CD4-positive, alpha-beta T cell treated with Interleukin-21 for 1 hour (primary cell): ENCODE data around the gene CLEC18B.
"Not testable (repeated sequence)": the region's sequence is repeated elsewhere in the genome, so short reads cannot be mapped to it uniquely, and the experiment has no call there.

Source experiments
- DNase-seq: peaks from one replicate; pipeline ENCODE4 v3.0.0-alpha.2; 2020

CLEC18B gene

GRCh38 chr16:74420612-74421481 lies at the start of gene CLEC18B:
TSS of gene CLEC18B (minus strand) at chr16:74421478. CDS start at chr16:74421270, 208 bp downstream.
- not testable (repeated sequence) for DNase-seq

- DNase-seq, result no peak
Observed at GRCh38 chr16:74469946-74470478, 48.7 kb upstream of the CLEC18B start.

GRCh38 chr16:74468807-74469525 lies 47.7 kb upstream of the CLEC18B start:
- no peak for DNase-seq

GRCh38 chr16:74466872-74467271 lies 45.6 kb upstream of the CLEC18B start:
- peak; percentile 9 for DNase-seq

- no peak for DNase-seq
Observed at GRCh38 chr16:74465851-74466685, 44.8 kb upstream of the CLEC18B start.

GRCh38 chr16:74465281-74465680 lies 44.0 kb upstream of the CLEC18B start:
- no peak for DNase-seq

- no peak for DNase-seq
Observed at GRCh38 chr16:74463888-74464287, 42.6 kb upstream of the CLEC18B start.

- no peak for DNase-seq
Observed at GRCh38 chr16:74462361-74462760, 41.1 kb upstream of the CLEC18B start.

GRCh38 chr16:74461826-74462225 lies 40.5 kb upstream of the CLEC18B start:
- DNase-seq, result no peak

- DNase-seq, result no peak
Observed at GRCh38 chr16:74460542-74460941, 39.3 kb upstream of the CLEC18B start.

- no peak for DNase-seq
Observed at GRCh38 chr16:74456290-74456625, 35.0 kb upstream of the CLEC18B start.

GRCh38 chr16:74455619-74456289 lies 34.5 kb upstream of the CLEC18B start:
- no peak for DNase-seq

GRCh38 chr16:74455213-74455612 lies 33.9 kb upstream of the CLEC18B start:
- no peak for DNase-seq

- no peak for DNase-seq
Observed at GRCh38 chr16:74451951-74452758, 30.9 kb upstream of the CLEC18B start.

GRCh38 chr16:74450967-74451760 lies 29.9 kb upstream of the CLEC18B start:
- no peak for DNase-seq

- DNase-seq, result no peak
Observed at GRCh38 chr16:74450236-74450635, 29.0 kb upstream of the CLEC18B start.

- DNase-seq, result no peak
Observed at GRCh38 chr16:74449470-74449869, 28.2 kb upstream of the CLEC18B start.

GRCh38 chr16:74448990-74449389 lies 27.7 kb upstream of the CLEC18B start:
- DNase-seq, result no peak

- DNase-seq, result no peak
Observed at GRCh38 chr16:74447578-74447977, 26.3 kb upstream of the CLEC18B start.

GRCh38 chr16:74446866-74447265 lies 25.6 kb upstream of the CLEC18B start:
- DNase-seq, result no peak
